C4-2B (cell line): ENCODE results near the gene DNAJC13.

ENCODE experiments used
- CTCF ChIP-seq: fragments of 450-650 bp; conservative IDR thresholded peaks from 2 replicates; pipeline ENCODE4 v1.5.1; 2017; ENCODE audit warnings: mild to moderate bottlenecking
- ZFX ChIP-seq: fragments of 450-650 bp; IDR thresholded peaks from 2 replicates; pipeline ENCODE4 v1.6.1; 2017

GRCh38 chr3:132435224-132435910, 18.1 kb downstream of the DNAJC13 start:
- TF ChIP-seq CTCF = no peak
- no peak for TF ChIP-seq ZFX
